GM23248 (cell line): ENCODE measurements around the gene GFRAL. TPM values are rescaled to one million over a fixed set of nuclear protein-coding genes. Genes with fewer than 3 reads are reported as not detected.

Experiments
- DNase-seq: peaks from one replicate; pipeline ENCODE4 v3.0.0-alpha.2; 2015
- H2AFZ ChIP-seq: fragments of 200-600 bp; sonication (generic); 2 replicates; pipeline ENCODE4 v1.6.1; 2016; ENCODE audit warnings: antibody characterized with exemption
- H3F3A ChIP-seq: fragments of 200-600 bp; sonication (generic); 2 replicates; pipeline ENCODE4 v1.6.1; 2016; ENCODE audit warnings: mild to moderate bottlenecking, antibody characterized with exemption, mixed run types; ENCODE audit not compliant: insufficient read depth
- H3K27ac ChIP-seq: fragments of 200-600 bp; sonication (generic); 2 replicates; pipeline ENCODE4 v1.5.1; 2016; ENCODE audit warnings: mild to moderate bottlenecking
- H3K27me3 ChIP-seq: fragments of 200-600 bp; sonication (generic); replicated peaks from 2 replicates; pipeline ENCODE4 v1.6.1; 2016; ENCODE audit warnings: mild to moderate bottlenecking; ENCODE audit not compliant: insufficient read depth
- H3K36me3 ChIP-seq: fragments of 200-600 bp; sonication (generic); 2 replicates; pipeline ENCODE4 v1.6.1; 2016; ENCODE audit warnings: low read depth, mild to moderate bottlenecking
- H3K4me1 ChIP-seq: fragments of 200-600 bp; sonication (generic); 2 replicates; pipeline ENCODE4 v1.6.1; 2016; ENCODE audit warnings: mild to moderate bottlenecking; ENCODE audit not compliant: insufficient read depth
- H3K4me2 ChIP-seq: fragments of 200-600 bp; sonication (generic); one replicate; pipeline ENCODE4 v1.6.1; 2016; ENCODE audit warnings: mild to moderate bottlenecking; ENCODE audit not compliant: unreplicated experiment
- H3K4me3 ChIP-seq: fragments of 200-600 bp; sonication (generic); 2 replicates; pipeline ENCODE4 v1.5.1; 2016; ENCODE audit warnings: mild to moderate bottlenecking
- H3K79me2 ChIP-seq: fragments of 200-600 bp; sonication (generic); 2 replicates; pipeline ENCODE4 v1.6.1; 2016; ENCODE audit warnings: mild to moderate bottlenecking; ENCODE audit not compliant: insufficient read depth
- H3K9ac ChIP-seq: fragments of 200-600 bp; sonication (generic); 2 replicates; pipeline ENCODE4 v1.6.1; 2016; ENCODE audit warnings: mild to moderate bottlenecking
- H3K9me2 ChIP-seq: fragments of 200-600 bp; sonication (generic); 2 replicates; pipeline ENCODE4 v1.6.1; 2016; ENCODE audit warnings: mixed run types, mild to moderate bottlenecking, moderate library complexity; ENCODE audit not compliant: insufficient read depth
- H3K9me3 ChIP-seq: fragments of 200-600 bp; sonication (generic); one replicate; pipeline ENCODE4 v1.6.1; 2017; ENCODE audit warnings: low read depth
- H4K20me1 ChIP-seq: fragments of 200-600 bp; sonication (generic); 2 replicates; pipeline ENCODE4 v1.6.0; 2016; ENCODE audit not compliant: insufficient read depth
- EZH2 ChIP-seq: fragments of 200-600 bp; sonication (generic); IDR thresholded peaks from 2 replicates; pipeline ENCODE4 v1.6.1; 2018; ENCODE audit warnings: antibody characterized with exemption, mild to moderate bottlenecking; ENCODE audit not compliant: insufficient read depth, poor library complexity, severe bottlenecking
- EZH2phosphoT487 ChIP-seq: fragments of 200-600 bp; sonication (generic); IDR thresholded peaks from 2 replicates; pipeline ENCODE4 v1.6.1; 2018; ENCODE audit warnings: antibody characterized with exemption, moderate library complexity, mild to moderate bottlenecking, low read depth; ENCODE audit not compliant: insufficient read depth
- WGBS, 2 experiments: methylation state at CpG; one replicate each; pipeline ENCODE4 v1.1.6; 2015 to 2017; ENCODE audit warnings: low lambda C conversion rate in 2 of 2, low coverage in 1 of 2; ENCODE audit errors: missing lambda C conversion rate in 2 of 2; 5-methylcytosine and 5-hydroxymethylcytosine counted together
- in situ Hi-C: fragments of 300-500 bp; cut with MboI; formaldehyde crosslinking; loops from 2 replicates; pipeline ENCODE4 v1.15.0; 2020
- polyA plus RNA-seq: library from polyadenylated mRNA; unstranded; fragments of >200 nt; fragmentation: Nextera tagmentation; extraction: Ambion mirVana; gene quantifications from 2 replicates; pipeline ENCODE4 v1.2.1, GENCODE V29; 2016
- total RNA-seq: library from RNA; depleted of rRNA; stranded (reverse); fragments of >200 nt; shearing (Covaris generic); gene quantifications from 2 replicates; pipeline ENCODE4 v1.2.3, GENCODE V29; 2014

GFRAL gene
- total and polyA plus RNA-seq, 2 experiments from 2014 or later, result not detected

- 10 to 17% methylated on average over 7 of the region's 7 CpGs for WGBS, 2 experiments
- Histone ChIP-seq H3K9ac (no peak overlapping the region), H3K4me2 (no peak overlapping the region), H3K4me3 (no peak overlapping the region), H3K9me2 (no peaks in the 10 kb centered on the region), H3K9me3 (no peaks in the 10 kb centered on the region), H3K4me1 (no peaks in the 10 kb centered on the region), H3K27me3 (no peaks in the 10 kb centered on the region), H2AFZ (no peak overlapping the region), H3K36me3 (no peaks in the 10 kb centered on the region), H4K20me1 (no peaks in the 10 kb centered on the region), H3K79me2 (no peaks in the 10 kb centered on the region), H3K27ac (no peak overlapping the region), H3F3A (no peaks in the 10 kb centered on the region)
- in situ Hi-C loops, result no loop called here
- DNase-seq, result peak; percentile 54
- TF ChIP-seq EZH2phosphoT487 (no peak), EZH2 (no peak)
Observed at GRCh38 chr6:55405474-55406235, 78.4 kb downstream of the GFRAL start.

DNA sequence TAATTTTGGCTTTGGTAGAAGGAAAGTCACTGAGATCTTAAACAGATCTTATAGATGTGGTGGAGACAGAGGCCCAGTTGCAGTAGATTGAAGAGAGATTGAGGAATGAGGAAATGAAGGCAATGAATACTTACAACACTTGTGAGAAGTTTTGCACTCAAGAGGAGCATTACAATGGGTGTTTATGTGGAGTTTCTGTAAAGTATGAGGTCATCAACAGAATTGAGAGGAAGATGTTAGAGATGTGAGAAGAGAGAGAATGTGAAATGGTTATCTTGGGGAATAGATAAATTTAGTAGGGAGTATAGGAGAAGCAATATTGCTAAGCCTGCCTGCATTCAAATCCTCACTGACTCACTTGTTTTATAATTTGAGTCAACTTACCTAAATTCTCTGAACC is 83.4 kb downstream of the GFRAL start:
- Histone ChIP-seq H3K79me2 (no peaks in the 10 kb centered on the region), H3F3A (no peaks in the 10 kb centered on the region), H3K9me2 (no peaks in the 10 kb centered on the region), H3K9ac (no peak overlapping the region), H3K9me3 (no peaks in the 10 kb centered on the region), H3K36me3 (no peaks in the 10 kb centered on the region), H3K4me1 (no peaks in the 10 kb centered on the region), H4K20me1 (no peaks in the 10 kb centered on the region), H3K27me3 (no peaks in the 10 kb centered on the region; the same call in 1 of the 2 replicates), H2AFZ (no peak overlapping the region), H3K4me2 (no peak overlapping the region), H3K4me3 (no peak overlapping the region), H3K27ac (no peak overlapping the region)
- TF ChIP-seq EZH2 (no peak), EZH2phosphoT487 (no peak)
- in situ Hi-C loops, result no loop called here
- DNase-seq, result no peak

- Histone ChIP-seq H3K9me3 (no peaks in the 10 kb centered on the region), H3K27ac (no peak overlapping the region), H3K79me2 (no peaks in the 10 kb centered on the region), H4K20me1 (no peaks in the 10 kb centered on the region), H3K36me3 (no peaks in the 10 kb centered on the region), H3K27me3 (no peaks in the 10 kb centered on the region), H2AFZ (no peak overlapping the region), H3K4me3 (no peak overlapping the region), H3F3A (no peaks in the 10 kb centered on the region), H3K9ac (no peak overlapping the region), H3K9me2 (no peaks in the 10 kb centered on the region), H3K4me2 (no peak overlapping the region), H3K4me1 (no peaks in the 10 kb centered on the region)
- in situ Hi-C loops, result no loop called here
- TF ChIP-seq EZH2phosphoT487, result no peak
- TF ChIP-seq EZH2, result no peak
- no peak for DNase-seq
- 38 to 40% methylated on average over 2 of the region's 2 CpGs for WGBS, 2 experiments
Observed at GRCh38 chr6:55423933-55424332, 96.7 kb downstream of the GFRAL start.

GRCh38 chr6:55433446-55434130 is 106.3 kb downstream of the GFRAL start:
- Histone ChIP-seq H3K27ac (no peak overlapping the region), H2AFZ (no peak overlapping the region), H3K36me3 (no peaks in the 10 kb centered on the region), H3K9me2 (no peaks in the 10 kb centered on the region), H3K79me2 (no peaks in the 10 kb centered on the region), H3K4me1 (peaks cover 7% of the 10 kb centered on the region; the same call in 1 of the 2 replicates), H3K4me3 (no peak overlapping the region), H3F3A (0 out of 2 replicates have a peak, but pooled peaks cover 9% of the 10 kb centered on the region), H3K4me2 (no peak overlapping the region), H3K9ac (no peak overlapping the region), H4K20me1 (no peaks in the 10 kb centered on the region), H3K9me3 (no peaks in the 10 kb centered on the region), H3K27me3 (peaks cover 12% of the 10 kb centered on the region; the same call in 1 of the 2 replicates)
- TF ChIP-seq EZH2 (no peak), EZH2phosphoT487 (no peak)
- in situ Hi-C loops, result loop anchor here (25.0 kb wide), 1 partner anchor 854 kb away; no protein-coding TSS in a partner anchor
- WGBS, 2 experiments, result 45 to 46% methylated on average over 2 of the region's 2 CpGs
- peak; percentile 50 for DNase-seq
